22Rv1 (cell line): ENCODE results near the gene SLC17A3.

Experiments used
- CTCF ChIP-seq: fragments of 450-650 bp; IDR thresholded peaks from 2 replicates; pipeline ENCODE4 v1.5.1; 2017; ENCODE audit warnings: mild to moderate bottlenecking
- ZFX ChIP-seq: fragments of 450-650 bp; IDR thresholded peaks from 2 replicates; pipeline ENCODE4 v1.6.1; 2017; ENCODE audit warnings: antibody characterized with exemption, borderline replicate concordance

GRCh38 chr6:25899123-25899522, 25.1 kb upstream of the SLC17A3 start:
- no peak for TF ChIP-seq CTCF
- no peak for TF ChIP-seq ZFX
